HG03571 (cell line): ENCODE results near the gene VWA7.
"Not testable (repeated sequence)": the region's sequence is repeated elsewhere in the genome, so short reads cannot be mapped to it uniquely, and the experiment has no call there.

Experiments
- ATAC-seq: cut with Tn5 transposase; IDR thresholded peaks from one replicate; pipeline ENCODE4 v1.9.1; 2021; ENCODE audit not compliant: unreplicated experiment

The VWA7 gene

DNA sequence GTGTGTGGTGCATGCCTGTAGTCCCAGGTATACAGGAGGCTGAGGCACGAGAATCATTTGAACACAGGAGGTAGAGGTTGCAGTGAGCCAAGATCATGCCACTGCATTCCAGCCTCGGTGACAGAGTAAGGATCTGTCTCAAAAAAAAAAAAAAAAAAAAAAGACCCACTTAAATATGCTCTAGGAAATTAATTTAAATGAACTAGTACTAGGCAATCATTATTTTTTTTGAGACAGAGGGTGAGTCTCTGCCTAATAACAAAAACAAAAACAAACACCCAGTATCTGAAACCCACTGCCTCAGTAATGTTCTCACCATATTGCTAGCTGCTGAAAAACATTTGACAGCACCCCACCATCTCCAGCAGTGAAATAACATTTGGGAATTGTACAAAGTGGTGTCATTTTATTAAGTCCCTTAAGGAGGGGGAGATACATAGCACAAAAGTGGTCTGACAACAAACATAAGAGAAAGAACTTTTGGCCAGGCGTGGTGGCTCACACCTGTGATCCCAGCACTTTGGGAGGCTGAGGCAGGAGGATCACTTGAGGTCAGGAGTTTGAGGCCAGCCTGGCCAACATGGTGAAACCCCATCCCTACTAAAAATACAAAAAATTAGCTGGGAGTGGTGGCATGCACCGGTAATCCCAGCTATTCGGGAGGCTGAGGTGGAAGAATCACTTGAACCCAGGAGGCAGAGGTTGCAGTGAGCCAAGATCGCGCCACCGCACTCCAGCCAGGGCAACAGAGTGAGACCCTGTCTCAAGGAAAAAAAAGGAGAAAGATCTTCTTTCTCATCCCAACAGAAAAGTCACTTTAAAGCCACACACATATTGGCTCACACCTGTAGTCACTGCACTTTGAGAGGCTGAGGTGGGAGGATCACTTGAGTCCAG lies 24.2 kb upstream of the VWA7 start:
- not testable (repeated sequence) for ATAC-seq

DNA sequence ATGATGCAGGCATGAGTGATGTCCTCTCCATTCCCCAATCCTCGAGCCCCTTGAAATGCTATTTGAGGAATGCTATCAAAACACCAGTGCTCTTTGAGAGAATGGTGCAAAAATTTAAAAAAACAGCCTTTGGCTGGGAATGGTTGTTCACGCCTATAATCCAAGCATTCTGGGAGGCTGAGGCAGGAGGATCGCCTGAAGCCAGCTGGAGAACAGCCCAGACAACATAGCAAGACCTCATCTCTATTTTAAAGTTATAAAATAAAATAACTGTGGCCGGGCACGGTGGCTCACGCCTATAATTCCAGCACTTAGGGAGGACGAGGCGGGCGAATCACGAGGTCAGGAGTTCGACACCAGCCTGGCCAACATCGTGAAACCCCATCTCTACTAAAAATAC lies 22.7 kb upstream of the VWA7 start:
- no peak for ATAC-seq

DNA sequence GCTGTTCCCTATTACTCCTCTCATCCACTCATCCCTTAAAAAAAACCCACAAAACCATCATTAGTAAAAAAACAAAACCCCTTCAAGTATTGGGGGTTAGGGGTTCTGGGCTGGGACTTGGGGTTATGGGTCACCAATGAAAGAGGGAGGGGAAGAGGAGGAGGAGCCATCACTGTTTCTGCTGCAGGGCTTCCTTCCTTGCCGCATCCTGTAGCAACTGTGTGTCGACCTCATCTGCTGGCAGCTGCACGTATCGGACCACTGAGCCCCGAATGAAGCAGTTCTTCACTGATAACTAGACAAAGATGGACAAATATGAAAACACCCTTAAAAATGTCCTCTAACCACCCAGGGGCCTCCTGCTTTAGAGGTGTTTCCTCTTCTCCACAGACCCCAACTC lies 20.5 kb upstream of the VWA7 start:
- no peak for ATAC-seq

DNA sequence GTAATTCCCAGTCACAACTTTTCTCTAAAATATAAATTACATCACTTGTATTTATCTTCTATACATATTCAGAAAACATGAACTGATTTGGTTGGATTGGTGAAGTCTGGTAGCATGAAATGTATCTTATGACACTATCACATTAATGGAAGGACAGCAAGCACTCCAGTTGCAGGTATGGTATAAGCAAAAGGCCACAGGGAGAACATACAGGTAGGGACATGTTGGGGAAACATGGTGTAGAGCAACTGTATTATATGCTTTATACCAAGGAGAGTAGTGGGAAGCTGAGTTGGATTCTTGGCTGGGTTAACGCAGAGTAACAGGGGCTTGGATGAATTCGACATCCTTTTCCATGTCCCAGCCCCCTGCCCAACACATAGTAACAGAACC lies 19.9 kb upstream of the VWA7 start:
- no peak for ATAC-seq

- ATAC-seq = peak; percentile 73
These were observed 18.6 kb upstream of the VWA7 start, which contains the start of gene VARS1 for GRCh38 chr6:31795616-31796298. TSS of gene VARS1 (minus strand) at chr6:31795752. CDS start at chr6:31795217, 535 bp downstream.

DNA sequence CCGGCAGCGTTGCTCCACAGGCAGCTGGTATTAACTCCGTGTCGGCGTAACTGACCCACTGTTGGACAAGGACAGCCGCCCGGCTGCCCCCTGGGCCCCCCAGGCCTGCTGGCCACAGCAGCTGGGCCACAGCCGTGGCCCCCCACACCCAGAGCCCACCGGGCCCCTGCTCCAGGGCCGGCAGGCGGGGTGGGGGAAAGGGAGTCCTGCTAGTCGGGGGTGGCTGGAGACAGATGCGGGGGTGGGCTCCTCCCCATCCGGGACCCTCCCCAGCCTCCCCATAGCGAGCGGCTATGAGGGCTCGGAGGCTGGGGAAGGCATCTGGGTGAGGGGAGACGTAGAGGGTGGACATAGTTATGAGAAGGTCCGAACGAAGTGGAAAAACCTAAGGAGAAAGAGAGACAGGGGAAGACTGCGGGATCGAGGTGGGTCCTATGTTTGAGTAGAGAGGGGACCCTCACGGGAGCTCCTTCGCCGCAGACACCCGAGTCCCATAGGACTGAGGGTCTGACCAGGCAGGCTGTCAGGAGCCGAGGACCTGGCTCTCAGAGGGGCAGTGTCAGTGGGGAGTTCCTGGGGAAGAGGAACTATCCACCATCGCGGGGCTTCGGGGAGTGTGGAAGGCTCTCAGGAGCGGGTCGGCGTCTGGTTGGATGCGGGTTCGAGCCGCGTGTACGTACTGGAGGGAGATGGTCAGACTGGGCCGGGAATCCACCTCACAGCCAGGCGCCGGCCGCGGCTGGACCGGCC lies 17.9 kb upstream of the VWA7 start:
- ATAC-seq = peak; percentile 9

DNA sequence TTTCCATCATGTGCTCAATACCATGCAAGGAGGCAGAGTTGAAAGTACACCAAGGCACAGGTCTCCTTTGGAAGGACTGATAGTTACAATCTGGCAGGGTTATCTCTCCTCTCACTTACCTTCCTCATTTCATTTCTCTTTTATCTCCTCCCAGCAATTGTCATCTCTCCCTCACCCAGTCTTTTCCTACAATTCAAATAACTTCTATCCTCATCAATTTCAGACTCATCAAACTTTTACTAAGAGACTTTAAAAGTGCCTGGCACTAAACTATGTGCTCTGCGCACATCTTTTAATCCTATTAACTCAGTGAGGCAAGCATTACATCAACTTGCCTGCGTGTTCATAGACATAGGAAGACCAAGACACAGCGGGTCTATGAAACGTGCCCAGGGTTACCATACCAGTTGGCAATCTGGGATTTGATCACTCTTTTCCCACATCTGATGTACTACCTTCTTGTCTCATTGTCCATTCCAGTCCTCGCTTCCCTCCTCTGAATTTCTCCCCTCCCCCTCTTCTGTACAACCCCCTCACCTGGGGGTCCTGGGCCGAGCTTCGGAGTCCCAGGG lies 17.3 kb upstream of the VWA7 start:
- no peak for ATAC-seq

GRCh38 chr6:31793927-31794245 lies 16.8 kb upstream of the VWA7 start:
- not testable (repeated sequence) for ATAC-seq

DNA sequence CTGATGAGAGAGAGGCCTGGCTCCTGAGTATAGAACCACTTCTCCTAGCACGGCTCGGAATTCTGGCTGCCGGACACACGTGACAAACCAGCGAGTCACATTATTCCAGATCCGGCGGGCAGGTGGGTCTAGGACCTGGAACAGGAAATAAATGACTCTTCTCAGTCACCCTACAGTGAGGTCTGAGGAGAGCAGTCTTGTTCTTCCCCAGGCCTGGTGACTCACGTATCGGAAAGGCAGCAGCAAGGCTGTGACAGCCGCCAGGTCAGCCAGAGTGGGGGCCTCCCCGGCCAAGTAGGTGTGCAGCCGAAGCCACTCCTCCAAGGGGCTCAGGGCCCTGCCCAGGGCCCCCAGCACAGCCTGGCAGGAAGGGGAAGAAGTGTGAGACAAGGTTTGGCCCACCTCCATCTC lies 15.6 kb upstream of the VWA7 start:
- ATAC-seq = no peak

- no peak for ATAC-seq
These were observed 14.9 kb upstream of the VWA7 start for GRCh38 chr6:31792090-31792374.

DNA sequence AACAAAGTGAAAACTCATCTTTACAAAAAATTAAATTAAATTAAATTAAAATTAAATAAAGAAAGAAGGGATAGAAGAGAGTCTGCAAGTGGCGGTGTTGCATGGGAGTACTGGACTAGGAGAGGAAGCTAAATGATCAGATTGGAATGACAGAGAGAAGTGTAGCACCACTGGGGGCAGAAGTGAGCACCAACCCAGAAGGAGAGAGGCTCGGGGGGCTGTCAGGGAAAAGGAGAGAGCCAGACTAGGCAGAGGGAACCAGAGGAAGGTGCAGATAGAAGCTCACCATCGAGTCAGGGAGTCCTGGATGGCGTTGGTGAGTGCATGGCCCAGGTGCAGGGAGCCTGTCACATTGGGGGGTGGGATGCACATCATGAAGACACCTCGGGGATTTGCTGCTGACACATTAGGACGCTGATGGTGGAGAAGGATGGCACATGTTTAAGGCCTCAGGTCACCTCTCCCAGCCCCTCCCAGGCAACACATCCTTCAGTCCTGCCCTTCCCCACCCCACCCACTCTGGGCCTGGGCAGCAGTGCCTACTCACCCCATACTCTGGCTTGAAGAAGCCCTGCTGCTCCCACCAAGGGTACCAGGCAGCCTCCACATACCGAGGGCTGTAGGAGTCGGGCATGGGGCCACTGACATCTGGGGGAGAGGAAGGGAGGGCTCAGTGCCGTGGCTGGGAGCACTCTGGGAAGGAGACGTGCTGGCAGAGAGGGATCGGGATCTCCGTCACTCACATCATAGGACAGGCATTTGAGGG lies 14.4 kb upstream of the VWA7 start:
- ATAC-seq = no peak

DNA sequence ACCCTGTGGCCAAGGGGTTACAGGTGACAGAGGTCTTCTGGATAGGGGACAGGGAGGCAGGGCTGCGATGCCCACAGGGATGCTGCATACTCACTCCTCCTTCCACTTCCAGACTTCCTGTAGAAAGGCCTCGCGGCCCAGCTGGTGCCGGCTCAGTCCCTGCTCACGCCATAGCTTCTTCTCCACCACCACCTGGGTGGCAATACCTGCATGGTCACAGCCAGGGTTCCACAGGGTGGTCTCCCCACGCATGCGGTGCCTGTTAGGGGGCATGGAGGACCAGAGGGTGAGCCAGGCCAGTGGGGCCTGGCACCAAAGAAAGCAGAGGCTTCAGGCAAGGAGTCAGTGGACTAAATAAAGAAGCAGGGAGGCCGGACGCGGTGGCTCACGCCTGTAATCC lies 8.3 kb upstream of the VWA7 start:
- no peak for ATAC-seq

- no peak for ATAC-seq
These were observed 7.2 kb upstream of the VWA7 start for GRCh38 chr6:31784098-31784925.

DNA sequence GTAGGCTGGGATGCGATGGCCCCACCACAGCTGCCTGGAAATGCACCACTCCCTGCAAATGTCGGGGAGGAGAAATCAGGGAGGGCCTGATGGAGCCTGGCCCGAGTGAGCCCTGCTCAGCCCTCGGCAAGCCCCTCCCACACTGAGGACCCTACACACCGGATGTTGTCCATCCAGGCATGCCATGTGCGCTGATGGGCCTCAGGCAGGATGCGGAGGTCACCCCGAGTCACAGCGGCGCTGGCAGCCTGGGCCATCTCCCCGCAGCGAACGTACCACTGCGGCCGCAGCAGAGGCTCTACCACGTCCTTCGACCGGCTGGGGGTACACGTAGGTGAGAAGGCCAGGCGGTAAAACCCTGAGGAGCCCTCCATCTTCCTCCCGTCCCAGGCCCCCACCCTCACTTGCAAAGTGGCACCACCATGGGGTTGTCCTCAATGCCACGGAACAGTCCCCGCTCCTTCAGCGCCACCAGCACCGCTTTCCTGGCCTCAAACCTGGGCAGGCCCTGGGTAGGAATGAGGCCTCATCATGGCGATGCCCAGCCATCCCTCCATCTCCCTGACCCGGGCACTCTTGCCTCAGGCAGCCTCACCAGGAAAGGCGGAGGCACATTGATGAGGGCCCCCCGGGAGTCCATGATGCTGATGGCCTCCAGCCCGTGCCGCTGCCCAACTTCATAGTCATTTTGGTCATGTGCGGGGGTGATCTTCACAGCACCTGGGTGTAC lies 5.2 kb upstream of the VWA7 start:
- ATAC-seq = no peak

- no peak for ATAC-seq
These were observed 4.4 kb upstream of the VWA7 start for GRCh38 chr6:31781244-31782125.

DNA sequence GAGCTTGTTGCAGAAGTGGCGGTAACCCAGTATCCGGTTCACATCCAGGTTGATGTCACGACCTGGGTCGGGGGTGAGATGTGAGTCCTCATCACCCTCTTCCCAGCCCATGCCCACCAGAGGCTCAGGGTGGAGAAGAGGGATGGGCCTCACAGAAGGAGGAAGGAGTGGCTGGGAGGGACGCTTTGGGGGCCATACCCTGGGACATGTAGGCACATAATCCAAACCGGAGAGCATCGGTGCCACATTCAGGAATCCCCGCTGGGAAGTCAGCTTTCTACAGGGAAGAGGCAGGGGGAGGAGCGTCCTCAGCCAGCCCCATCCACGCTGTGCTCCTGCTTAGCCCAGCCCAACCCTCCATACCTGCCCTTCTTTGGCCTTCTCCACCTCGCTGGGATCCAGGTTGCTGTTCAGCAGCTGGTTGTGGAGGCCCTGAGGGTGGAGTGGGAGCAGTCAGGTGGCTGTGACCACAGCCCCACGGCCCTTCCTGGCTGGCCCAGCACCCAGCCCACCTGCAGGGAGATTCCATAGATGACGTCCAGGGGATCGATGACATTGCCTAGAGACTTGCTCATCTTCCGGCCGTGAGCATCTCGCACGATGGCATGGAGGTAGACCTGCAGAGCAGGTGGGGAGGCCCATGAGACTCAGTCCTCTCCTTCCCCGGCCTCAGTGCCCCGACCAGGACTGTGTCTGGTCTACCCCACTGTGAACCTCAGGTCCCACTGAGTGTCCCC lies 3.5 kb upstream of the VWA7 start:
- no peak for ATAC-seq

- no peak for ATAC-seq
These were observed 2.8 kb upstream of the VWA7 start for GRCh38 chr6:31779908-31780307.
